GM10266 (cell line): Measurements from ENCODE around the gene RBMXL3.

Experiments used
- DNase-seq: peaks from one replicate; pipeline ENCODE4 v3.0.0; 2012; ENCODE audit errors: extremely low spot score
- TF ChIP-seq, protein P1 (sequence below): IDR thresholded peaks from 2 replicates; pipeline ENCODE4 v1.5.1; 2012; ENCODE audit warnings: mild to moderate bottlenecking, low read depth; ENCODE audit not compliant: control insufficient read depth, insufficient read depth; ENCODE audit errors: missing control alignments

The RBMXL3 gene

DNA sequence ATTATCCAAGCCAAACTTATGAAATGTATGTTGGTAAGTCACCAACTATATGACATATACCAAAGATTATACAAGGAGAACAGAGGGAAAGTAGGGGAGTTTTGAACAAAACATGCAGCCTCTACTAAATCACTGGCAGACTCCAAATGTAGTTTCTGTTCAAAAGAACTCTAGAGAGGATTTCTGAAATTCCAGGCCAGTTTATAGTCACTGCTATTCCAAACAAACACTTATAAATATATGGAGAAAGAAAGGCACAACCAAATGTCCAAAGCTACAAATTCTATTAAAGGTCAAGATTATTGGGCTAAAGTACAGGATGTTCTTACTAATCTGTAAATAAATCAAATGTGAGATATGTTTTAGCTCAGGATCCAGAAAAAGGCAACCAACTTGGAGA, 47.4 kb downstream of the RBMXL3 start:
- DNase-seq = no peak
- TF ChIP-seq, protein P1, sequence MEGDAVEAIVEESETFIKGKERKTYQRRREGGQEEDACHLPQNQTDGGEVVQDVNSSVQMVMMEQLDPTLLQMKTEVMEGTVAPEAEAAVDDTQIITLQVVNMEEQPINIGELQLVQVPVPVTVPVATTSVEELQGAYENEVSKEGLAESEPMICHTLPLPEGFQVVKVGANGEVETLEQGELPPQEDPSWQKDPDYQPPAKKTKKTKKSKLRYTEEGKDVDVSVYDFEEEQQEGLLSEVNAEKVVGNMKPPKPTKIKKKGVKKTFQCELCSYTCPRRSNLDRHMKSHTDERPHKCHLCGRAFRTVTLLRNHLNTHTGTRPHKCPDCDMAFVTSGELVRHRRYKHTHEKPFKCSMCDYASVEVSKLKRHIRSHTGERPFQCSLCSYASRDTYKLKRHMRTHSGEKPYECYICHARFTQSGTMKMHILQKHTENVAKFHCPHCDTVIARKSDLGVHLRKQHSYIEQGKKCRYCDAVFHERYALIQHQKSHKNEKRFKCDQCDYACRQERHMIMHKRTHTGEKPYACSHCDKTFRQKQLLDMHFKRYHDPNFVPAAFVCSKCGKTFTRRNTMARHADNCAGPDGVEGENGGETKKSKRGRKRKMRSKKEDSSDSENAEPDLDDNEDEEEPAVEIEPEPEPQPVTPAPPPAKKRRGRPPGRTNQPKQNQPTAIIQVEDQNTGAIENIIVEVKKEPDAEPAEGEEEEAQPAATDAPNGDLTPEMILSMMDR = no peak

DNA sequence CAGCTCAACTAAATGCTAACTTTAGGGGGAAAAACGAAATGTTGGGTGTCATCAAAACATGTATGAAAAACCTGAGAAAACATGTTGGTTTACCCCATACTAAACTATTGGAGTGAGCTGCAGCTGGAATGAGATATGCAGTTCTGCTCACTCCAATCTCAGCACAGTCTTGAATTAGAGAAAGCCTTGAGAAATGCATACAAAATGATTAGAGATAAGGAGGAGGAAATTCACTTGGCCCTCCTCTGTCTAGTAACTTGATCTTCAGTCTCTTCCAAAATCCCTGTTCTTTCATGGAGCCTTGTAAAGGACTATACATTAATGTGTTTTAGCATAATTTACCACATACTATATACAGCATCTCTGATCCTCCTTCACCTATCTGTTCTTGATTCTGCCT, 47.8 kb downstream of the RBMXL3 start:
- TF ChIP-seq, protein P1 = no peak
- no peak for DNase-seq
